Transverse colon (tissue), 4 donors: Measurements from ENCODE around the gene CRTC3.

Source experiments
- CTCF ChIP-seq, 5 experiments: fragments of 200-600 bp in 3 of 5; fragments of 450-650 bp in 2 of 5; sonication (generic) in 3 of 5; IDR thresholded peaks; 1 replicate in 2 of 5; 2 replicates in 3 of 5; pipeline ENCODE4 v1.5.1; 2016 to 2017; ENCODE audit warnings: antibody characterized with exemption in 5 of 5, inconsistent platforms in 3 of 5, mild to moderate bottlenecking in 2 of 5, moderate library complexity in 1 of 5
- EP300 ChIP-seq: sonication (generic); formaldehyde crosslinking; IDR thresholded peaks from one replicate; pipeline ENCODE4 v1.6.1; 2017; ENCODE audit warnings: antibody characterized with exemption, low read depth
- POLR2AphosphoS5 ChIP-seq, 3 donors: sonication (generic); formaldehyde crosslinking; IDR thresholded peaks; one replicate each; pipeline ENCODE4 v1.6.1; 2016; ENCODE audit warnings: antibody characterized with exemption in 3 of 3

GRCh38 chr15:90585863-90586262 lies 56.1 kb downstream of the CRTC3 start:
- TF ChIP-seq EP300 (no peak), CTCF (IDR thresholded peaks at IDR 0.05) (no peak), POLR2AphosphoS5 (IDR thresholded peaks at IDR 0.05) (no peak)
